Body of pancreas (tissue), 4 donors: Measurements from ENCODE around the gene VDAC2. TPM values are rescaled to one million over a fixed set of nuclear protein-coding genes. Genes with fewer than 3 reads are reported as not detected.

Experiments
- ATAC-seq: fragments of 150-250 bp; one replicate; pipeline ENCODE4 v1.9.1; 2016
- DNase-seq, 4 donors: peaks; one replicate each; pipeline ENCODE4 v3.0.0-alpha.2; 2019
- H3K27ac ChIP-seq, 4 donors: fragments of 200-600 bp; sonication (generic); 1 replicate in 3 of 4; 2 replicates in 1 of 4; pipeline versions ENCODE4 v1.5.1 to v1.6.1; 2016 to 2019; ENCODE audit warnings: mild to moderate bottlenecking in 1 of 4, mixed read lengths in 1 of 4, moderate library complexity in 1 of 4
- H3K27me3 ChIP-seq, 2 donors: fragments of 200-600 bp; sonication (generic); one replicate each; pipeline ENCODE4 v1.6.0; 2016; ENCODE audit warnings: mild to moderate bottlenecking in 1 of 2
- H3K36me3 ChIP-seq, 2 donors: fragments of 200-600 bp; sonication (generic); replicated peaks in 1 of 2; 2 replicates each; pipeline ENCODE4 v1.5.1; 2016; ENCODE audit warnings: low read depth in 2 of 2; ENCODE audit not compliant: insufficient read depth in 1 of 2
- H3K4me1 ChIP-seq: fragments of 200-600 bp; sonication (generic); one replicate; pipeline ENCODE4 v1.6.0; 2016
- H3K4me3 ChIP-seq, 2 donors: fragments of 200-600 bp; sonication (generic); 1 replicate in 1 of 2; 2 replicates in 1 of 2; pipeline ENCODE4 v1.5.1; 2016 to 2019
- H3K9me3 ChIP-seq, 3 donors: fragments of 200-600 bp; sonication (generic); 1 replicate in 2 of 3; 2 replicates in 1 of 3; pipeline ENCODE4 v1.5.1; 2016
- POLR2A ChIP-seq, 3 donors: fragments of 450-650 bp; IDR thresholded peaks; one replicate each; pipeline ENCODE4 v1.6.1; 2016; ENCODE audit warnings: antibody characterized with exemption in 3 of 3, mild to moderate bottlenecking in 2 of 3
- WGBS, 2 donors: methylation state at CpG; one replicate each; pipeline ENCODE4 v1.1.5; 2017; 5-methylcytosine and 5-hydroxymethylcytosine counted together
- intact Hi-C: fragments of 100-400 bp; cut with DNase I; formaldehyde crosslinking; loops from one replicate; pipeline ENCODE4 v1.15.1; 2023
- total RNA-seq, 2 donors: library from RNA; depleted of rRNA; stranded (reverse); fragments of >200 nt; gene quantifications; one replicate each; pipeline ENCODE4 v1.1.0, GENCODE V29; 2016
- TF ChIP-seq, protein P1 (sequence below), 7 experiments: fragments of 450-650 bp in 4 of 7; fragments of 200-600 bp in 3 of 7; sonication (generic) in 3 of 7; IDR thresholded peaks; one replicate each; pipeline ENCODE4 v1.5.1; 2016 to 2019; ENCODE audit warnings: antibody characterized with exemption in 7 of 7

Gene VDAC2
- total RNA-seq, 2 donors from 2014 or later = 52.7 to 71.3 TPM

DNA sequence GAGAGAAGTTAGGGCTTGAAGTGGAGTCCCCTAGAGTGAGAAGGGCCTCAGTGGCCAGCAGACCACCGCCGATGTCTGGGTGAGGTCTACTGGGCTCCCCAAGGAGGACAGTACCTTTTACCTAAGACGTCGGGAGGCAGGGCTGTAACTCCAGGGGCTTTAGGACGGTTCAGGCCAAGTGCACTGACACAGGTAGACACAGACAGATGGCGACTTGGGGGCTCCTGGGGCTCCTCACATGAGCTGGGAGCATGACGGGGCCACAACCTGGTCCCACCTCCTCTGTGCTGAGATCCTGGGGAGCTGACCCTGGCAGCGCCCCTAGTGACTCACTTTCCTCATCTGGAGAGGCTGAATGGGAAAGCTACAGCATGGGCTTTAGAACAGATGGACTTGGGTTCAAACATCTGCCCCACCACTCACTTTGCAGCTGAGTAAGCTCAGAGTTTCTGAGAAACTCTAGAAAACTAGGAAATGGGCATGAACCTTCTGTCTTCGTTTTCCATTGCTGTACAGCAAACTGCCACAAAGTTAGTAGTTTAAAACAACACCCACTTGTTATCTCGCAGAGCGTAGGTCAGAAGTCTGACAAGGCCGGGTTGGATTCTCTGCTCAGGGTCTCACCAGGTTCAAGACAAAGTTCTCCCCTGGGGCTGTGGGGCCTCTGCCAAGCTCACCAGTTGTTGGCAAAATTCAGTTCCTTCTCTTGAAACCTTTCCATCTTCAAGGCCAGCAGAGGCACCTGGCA lies 29.9 kb downstream of the VDAC2 start:
- Histone ChIP-seq H3K27ac (no peak overlapping the region), H3K36me3 (no peaks in the 10 kb centered on the region), H3K27me3 (no peaks in the 10 kb centered on the region), H3K4me1 (peaks cover 32% of the 10 kb centered on the region), H3K4me3 (no peak overlapping the region), H3K9me3 (no peaks in the 10 kb centered on the region)
- ATAC-seq (no peak), DNase-seq (peak in 2 of 4 donors; percentile 8 to 10)
- intact Hi-C loops = no loop called here
- no peak for TF ChIP-seq POLR2A (IDR thresholded peaks at IDR 0.05)
- TF ChIP-seq, protein P1, sequence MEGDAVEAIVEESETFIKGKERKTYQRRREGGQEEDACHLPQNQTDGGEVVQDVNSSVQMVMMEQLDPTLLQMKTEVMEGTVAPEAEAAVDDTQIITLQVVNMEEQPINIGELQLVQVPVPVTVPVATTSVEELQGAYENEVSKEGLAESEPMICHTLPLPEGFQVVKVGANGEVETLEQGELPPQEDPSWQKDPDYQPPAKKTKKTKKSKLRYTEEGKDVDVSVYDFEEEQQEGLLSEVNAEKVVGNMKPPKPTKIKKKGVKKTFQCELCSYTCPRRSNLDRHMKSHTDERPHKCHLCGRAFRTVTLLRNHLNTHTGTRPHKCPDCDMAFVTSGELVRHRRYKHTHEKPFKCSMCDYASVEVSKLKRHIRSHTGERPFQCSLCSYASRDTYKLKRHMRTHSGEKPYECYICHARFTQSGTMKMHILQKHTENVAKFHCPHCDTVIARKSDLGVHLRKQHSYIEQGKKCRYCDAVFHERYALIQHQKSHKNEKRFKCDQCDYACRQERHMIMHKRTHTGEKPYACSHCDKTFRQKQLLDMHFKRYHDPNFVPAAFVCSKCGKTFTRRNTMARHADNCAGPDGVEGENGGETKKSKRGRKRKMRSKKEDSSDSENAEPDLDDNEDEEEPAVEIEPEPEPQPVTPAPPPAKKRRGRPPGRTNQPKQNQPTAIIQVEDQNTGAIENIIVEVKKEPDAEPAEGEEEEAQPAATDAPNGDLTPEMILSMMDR (IDR thresholded peaks at IDR 0.05) = no peak
- WGBS, 2 donors = 86 to 89% methylated on average over 12 of the region's 12 CpGs

DNA sequence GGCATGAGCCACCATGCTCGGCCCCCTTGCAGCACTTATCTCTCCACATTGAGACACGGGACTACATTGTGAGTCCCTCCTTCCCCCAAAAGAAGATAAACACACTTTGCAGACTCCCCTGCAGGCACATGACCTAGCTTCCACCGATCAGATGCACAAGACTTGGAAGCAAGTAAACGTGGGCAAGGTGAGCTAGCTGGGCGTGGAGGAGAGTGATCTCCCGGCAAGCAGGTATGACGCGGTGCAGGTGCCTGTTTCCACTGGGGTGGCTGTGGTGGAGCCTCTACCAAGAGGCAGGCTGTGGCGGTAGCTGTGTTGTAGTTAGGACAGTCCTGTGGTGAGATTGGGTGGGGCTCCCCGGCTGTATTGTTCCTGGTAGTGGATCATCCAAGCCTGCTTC lies 32.8 kb downstream of the VDAC2 start:
- DNase-seq = peak in 2 of 4 donors; percentile 7 to 13
- Histone ChIP-seq H3K9me3 (no peaks in the 10 kb centered on the region), H3K36me3 (no peaks in the 10 kb centered on the region), H3K27ac (no peak overlapping the region), H3K4me1 (peaks cover 20% of the 10 kb centered on the region), H3K27me3 (no peaks in the 10 kb centered on the region), H3K4me3 (no peak overlapping the region)
- no peak for ATAC-seq
- TF ChIP-seq, protein P1 (IDR thresholded peaks at IDR 0.05) = no peak
- TF ChIP-seq POLR2A (IDR thresholded peaks at IDR 0.05) = no peak
- WGBS, 2 donors = 87 to 96% methylated on average over 9 to 10 of the region's 10 CpGs
- intact Hi-C loops = no loop called here

DNA sequence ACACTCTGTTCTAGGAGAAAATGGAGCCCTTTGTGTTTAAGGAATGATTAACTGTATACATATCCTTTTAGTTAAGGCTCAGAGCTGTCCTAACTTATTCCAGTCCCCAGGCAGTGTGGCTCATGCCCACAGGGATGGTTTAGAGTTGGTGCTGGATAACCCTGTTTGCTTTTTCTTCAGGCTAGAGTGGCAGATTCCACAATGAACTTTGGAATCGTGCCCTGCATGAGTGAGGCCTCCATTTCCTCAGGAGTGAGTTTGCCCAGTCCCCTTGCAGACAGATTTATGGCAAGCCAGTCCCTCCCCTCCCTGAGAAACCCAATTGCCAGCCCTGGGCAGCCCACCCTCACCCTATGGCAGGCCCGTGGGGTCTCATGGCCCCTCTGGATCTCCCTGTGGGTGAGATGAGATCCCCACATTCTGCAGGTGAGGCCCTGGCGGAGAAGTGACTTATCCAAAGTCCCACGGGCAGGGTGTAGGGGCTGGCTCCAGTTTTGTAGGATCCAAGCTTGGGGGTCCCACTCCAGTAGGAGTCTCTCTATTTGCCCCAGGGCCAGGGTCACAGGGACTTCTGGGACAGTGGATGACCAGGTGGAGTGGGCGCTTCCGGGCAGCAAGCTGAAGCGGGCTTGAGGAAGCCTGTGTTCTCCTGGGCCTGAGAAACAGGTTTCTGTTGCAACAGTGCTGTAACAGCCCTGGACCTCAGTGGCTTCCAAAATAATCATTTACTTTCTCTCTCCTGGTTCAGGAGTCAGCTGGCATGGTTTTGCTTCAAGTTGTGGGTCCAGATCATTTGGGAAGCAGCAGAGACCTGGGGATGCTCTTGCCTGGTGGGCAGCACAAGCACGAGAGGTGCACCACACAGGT lies 34.1 kb downstream of the VDAC2 start:
- H3K4me3 ChIP-seq = no peak overlapping the region
- no peaks in the 10 kb centered on the region for H3K27me3 ChIP-seq
- TF ChIP-seq, protein P1 (IDR thresholded peaks at IDR 0.05) = no peak
- no peak for TF ChIP-seq POLR2A (IDR thresholded peaks at IDR 0.05)
- DNase-seq (peak in 1 of 4 donors; percentile 71), ATAC-seq (peak; percentile 25)
- H3K27ac ChIP-seq = peak overlapping the region in 3 of 4 donors; percentile 2 to 57 (median 6)
- WGBS, 2 donors = 40 to 88% methylated on average over 1 to 8 of the region's 8 CpGs
- intact Hi-C loops = no loop called here
- no peaks in the 10 kb centered on the region for H3K9me3 ChIP-seq
- H3K4me1 ChIP-seq = peaks cover 16% of the 10 kb centered on the region
- H3K36me3 ChIP-seq = no peaks in the 10 kb centered on the region

DNA sequence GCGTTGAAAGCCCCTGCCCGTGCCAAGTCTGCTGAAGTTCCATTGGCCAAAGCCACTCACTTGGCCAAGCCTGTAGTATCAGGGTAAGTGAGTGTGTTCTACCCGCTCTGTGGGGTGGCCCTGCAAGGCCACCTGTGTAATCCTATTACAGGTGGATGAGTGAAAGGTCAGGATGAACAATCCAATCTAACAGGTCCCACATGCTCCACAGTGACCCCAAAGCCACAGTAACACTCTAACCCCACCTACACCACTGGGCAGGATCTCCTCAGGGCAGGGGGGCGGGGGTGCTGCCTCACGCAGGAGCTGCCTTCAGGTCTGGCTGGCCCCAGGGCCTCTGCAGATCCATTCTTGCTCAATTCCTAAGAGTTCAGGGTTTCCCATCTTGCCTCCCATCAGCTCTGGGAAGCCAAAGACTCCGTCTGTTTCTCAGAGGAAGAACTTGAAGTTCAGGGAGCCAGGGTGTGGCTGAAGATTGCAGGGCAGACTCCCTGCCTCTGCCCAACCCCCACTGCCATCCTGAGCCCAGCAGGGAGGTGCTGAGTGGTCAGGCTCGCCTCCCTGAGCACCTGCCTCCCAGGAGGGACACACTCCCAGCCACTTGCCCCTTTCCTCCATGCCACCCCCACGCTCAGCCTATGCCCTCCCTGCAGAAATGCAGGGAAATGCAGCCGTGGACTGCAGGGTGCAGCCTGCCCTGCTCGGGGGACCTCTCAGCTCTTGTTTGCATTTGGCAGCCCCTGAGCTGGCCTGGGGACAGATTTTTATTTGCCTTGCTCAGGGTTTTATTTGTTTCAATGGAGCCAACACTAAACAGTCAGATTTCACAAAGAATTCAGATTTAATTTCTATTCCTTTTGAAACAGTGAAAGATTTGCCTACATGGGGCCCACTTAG lies 35.0 kb downstream of the VDAC2 start:
- DNase-seq (peak in 1 of 4 donors; percentile 62), ATAC-seq (peak; percentile 15)
- TF ChIP-seq, protein P1 (IDR thresholded peaks at IDR 0.05) = no peak
- TF ChIP-seq POLR2A (IDR thresholded peaks at IDR 0.05) = no peak
- H3K4me1 ChIP-seq = peaks cover 16% of the 10 kb centered on the region
- H3K4me3 ChIP-seq = no peak overlapping the region
- 82 to 84% methylated on average over 4 to 10 of the region's 10 CpGs for WGBS, 2 donors
- intact Hi-C loops = no loop called here
- no peaks in the 10 kb centered on the region for H3K27me3 ChIP-seq
- no peaks in the 10 kb centered on the region for H3K9me3 ChIP-seq
- H3K36me3 ChIP-seq = no peaks in the 10 kb centered on the region
- peak overlapping the region in 3 of 4 donors; percentile 2 to 53 (median 6) for H3K27ac ChIP-seq
